D721Med (cell line): Measurements from ENCODE around the gene GSC2.
"Not testable (repeated sequence)": the region's sequence is repeated elsewhere in the genome, so short reads cannot be mapped to it uniquely, and the experiment has no call there.

Experiments
- DNase-seq: peaks from one replicate; pipeline ENCODE4 v3.0.0; 2011; ENCODE audit warnings: low spot score; ENCODE audit not compliant: insufficient read length
- FAIRE-seq: peaks from 2 replicates; lab custom pipeline; 2011; peaks lifted over from hg19 to GRCh38; lab: Jason Lieb, UNC
- CTCF ChIP-seq: IDR thresholded peaks from 2 replicates; pipeline ENCODE4 v1.5.1; 2012; ENCODE audit warnings: mild to moderate bottlenecking, control low read depth; ENCODE audit not compliant: insufficient read depth; ENCODE audit errors: missing control alignments

The GSC2 gene

GRCh38 chr22:19164425-19164824 is 14.3 kb upstream of the GSC2 start:
- TF ChIP-seq CTCF: no peak
- DNase-seq (no peak), FAIRE-seq (no peak)

GRCh38 chr22:19158649-19159048 is 8.6 kb upstream of the GSC2 start:
- FAIRE-seq: not testable (repeated sequence)

GRCh38 chr22:19156109-19156508 is 6.0 kb upstream of the GSC2 start:
- DNase-seq, FAIRE-seq: not testable (repeated sequence)

More at GRCh38 chr22:19158649-19159048, 8.6 kb upstream of the GSC2 start:
- not testable (repeated sequence) for DNase-seq

- no peak for DNase-seq
- no peak for FAIRE-seq
- no peak for TF ChIP-seq CTCF
Measured at GRCh38 chr22:19152942-19153883, 3.1 kb upstream of the GSC2 start.

GRCh38 chr22:19151329-19152191 is 1.5 kb upstream of the GSC2 start:
- FAIRE-seq: no peak
- DNase-seq: no peak
- TF ChIP-seq CTCF: no peak

- no peak for TF ChIP-seq CTCF
- DNase-seq (no peak), FAIRE-seq (no peak)
Measured at GRCh38 chr22:19150482-19151328, 613 bp upstream of the GSC2 start.

- no peak for FAIRE-seq
- TF ChIP-seq CTCF: no peak
- no peak for DNase-seq
Measured at GRCh38 chr22:19149047-19149883, 827 bp downstream of the GSC2 start.
